Kidney (tissue), 14 donors: ENCODE data around the gene KCNB1. TPM values are rescaled to one million over a fixed set of nuclear protein-coding genes. Genes with fewer than 3 reads are reported as not detected.

Experiments
- DNase-seq, 5 donors: peaks; one replicate each; pipeline ENCODE4 v3.0.0-alpha.2; 2013 to 2020
- FAIRE-seq: peaks from 2 replicates; lab custom pipeline; 2012; peaks lifted over from hg19 to GRCh38; lab: Jason Lieb, UNC
- H3K27ac ChIP-seq, 2 donors: one replicate each; pipeline ENCODE4 v1.7.0; 2013; ENCODE audit warnings: low read depth in 2 of 2, low read length in 2 of 2, inconsistent platforms in 1 of 2
- H3K27me3 ChIP-seq: one replicate; pipeline ENCODE4 v1.7.1; 2013; ENCODE audit warnings: low read length, inconsistent platforms; ENCODE audit not compliant: control insufficient read depth, insufficient read depth
- H3K36me3 ChIP-seq, 3 donors: one replicate each; pipeline versions ENCODE4 v1.7.0 to v1.7.1; 2013; ENCODE audit warnings: low read length in 3 of 3, control low read depth in 1 of 3, inconsistent platforms in 1 of 3; ENCODE audit not compliant: insufficient read depth in 3 of 3, control insufficient read depth in 2 of 3
- H3K4me1 ChIP-seq, 3 donors: one replicate each; pipeline versions ENCODE4 v1.7.0 to v1.7.1; 2013; ENCODE audit warnings: low read length in 3 of 3, inconsistent platforms in 1 of 3, low read depth in 1 of 3; ENCODE audit not compliant: control insufficient read depth in 2 of 3, insufficient read depth in 2 of 3
- H3K4me3 ChIP-seq, 3 donors: one replicate each; pipeline versions ENCODE4 v1.7.0 to v1.8.1; 2013; ENCODE audit warnings: low read length in 3 of 3, control low read depth in 1 of 3, inconsistent platforms in 1 of 3
- H3K9ac ChIP-seq, 3 donors: one replicate each; pipeline versions ENCODE4 v1.7.0 to v1.7.1; 2013; ENCODE audit warnings: low read length in 3 of 3, control low read depth in 1 of 3, inconsistent platforms in 1 of 3
- H3K9me3 ChIP-seq, 3 donors: one replicate each; pipeline versions ENCODE4 v1.7.0 to v1.7.1; 2013; ENCODE audit warnings: low read length in 3 of 3, control low read depth in 1 of 3, inconsistent platforms in 1 of 3; ENCODE audit not compliant: control insufficient read depth in 2 of 3, insufficient read depth in 1 of 3
- intact Hi-C: fragments of 100-400 bp; cut with DNase I; formaldehyde crosslinking; loops from one replicate; pipeline ENCODE4 v1.11.1; 2022
- polyA plus RNA-seq: library from polyadenylated mRNA; stranded (reverse); fragments of 350-450 nt; fragmentation: Illumina TruSeq; extraction: RNeasy Lipid Tissue Mini Kit (QIAGEN cat#74804); gene quantifications from one replicate; pipeline ENCODE4 v1.2.3, GENCODE V29; 2014; ENCODE audit warnings: low read depth, low replicate concordance; ENCODE audit not compliant: insufficient read depth
- total RNA-seq: library from RNA; stranded (reverse); fragmentation: NEBNext Ultra II Directional; extraction: Animal tissue kit (Norgen Biotek cat#: 25700); gene quantifications from one replicate; pipeline ENCODE4 v1.2.1, GENCODE V29; 2021
- TF ChIP-seq, protein P1 (sequence below): IDR thresholded peaks from 3 replicates; pipeline ENCODE4 v1.5.1; 2012; ENCODE audit warnings: mild to moderate bottlenecking, moderate library complexity, borderline replicate concordance; ENCODE audit not compliant: insufficient read depth; ENCODE audit errors: extremely low read depth
- donor health status: control.
- donor health status: control.
- donor health status: control.
- donor health status: control.
- donor health status: control.
- donor health status: DM: yes; HTN: yes; CAD: no.
- donor health status: Normal renal cell carcinoma (clear cell type).

KCNB1 gene
- total and polyA plus RNA-seq, 2 donors from 2014 or later, result 0.26 to 1.2 TPM

DNA sequence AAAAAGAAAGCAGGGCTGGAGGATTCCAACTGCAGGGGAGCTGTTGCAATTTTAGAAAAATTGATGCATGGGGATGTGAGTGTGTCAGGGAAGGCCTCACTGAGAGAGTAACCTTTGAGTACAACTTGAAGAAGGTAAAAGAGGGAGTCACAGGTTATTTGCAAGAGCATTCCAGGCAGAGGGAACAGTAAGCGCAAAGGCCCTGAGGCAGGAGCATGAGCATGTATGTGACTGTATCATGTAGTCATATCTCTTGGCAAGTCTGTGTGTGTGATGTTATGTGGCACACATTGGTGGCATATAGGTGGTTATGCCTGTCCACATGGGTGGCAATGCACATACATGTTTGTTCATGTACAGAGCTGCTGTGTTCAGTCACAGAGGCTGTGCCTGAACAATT is 133.4 kb downstream of the KCNB1 start:
- Histone ChIP-seq H3K4me1 (no peaks in the 10 kb centered on the region), H3K27me3 (no peaks in the 10 kb centered on the region), H3K36me3 (no peaks in the 10 kb centered on the region), H3K9ac (no peak overlapping the region), H3K9me3 (no peaks in the 10 kb centered on the region), H3K4me3 (no peak overlapping the region), H3K27ac (no peak overlapping the region)
- intact Hi-C loops, result no loop called here
- TF ChIP-seq, protein P1, sequence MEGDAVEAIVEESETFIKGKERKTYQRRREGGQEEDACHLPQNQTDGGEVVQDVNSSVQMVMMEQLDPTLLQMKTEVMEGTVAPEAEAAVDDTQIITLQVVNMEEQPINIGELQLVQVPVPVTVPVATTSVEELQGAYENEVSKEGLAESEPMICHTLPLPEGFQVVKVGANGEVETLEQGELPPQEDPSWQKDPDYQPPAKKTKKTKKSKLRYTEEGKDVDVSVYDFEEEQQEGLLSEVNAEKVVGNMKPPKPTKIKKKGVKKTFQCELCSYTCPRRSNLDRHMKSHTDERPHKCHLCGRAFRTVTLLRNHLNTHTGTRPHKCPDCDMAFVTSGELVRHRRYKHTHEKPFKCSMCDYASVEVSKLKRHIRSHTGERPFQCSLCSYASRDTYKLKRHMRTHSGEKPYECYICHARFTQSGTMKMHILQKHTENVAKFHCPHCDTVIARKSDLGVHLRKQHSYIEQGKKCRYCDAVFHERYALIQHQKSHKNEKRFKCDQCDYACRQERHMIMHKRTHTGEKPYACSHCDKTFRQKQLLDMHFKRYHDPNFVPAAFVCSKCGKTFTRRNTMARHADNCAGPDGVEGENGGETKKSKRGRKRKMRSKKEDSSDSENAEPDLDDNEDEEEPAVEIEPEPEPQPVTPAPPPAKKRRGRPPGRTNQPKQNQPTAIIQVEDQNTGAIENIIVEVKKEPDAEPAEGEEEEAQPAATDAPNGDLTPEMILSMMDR, result no peak
- no peak for FAIRE-seq
- DNase-seq, result no peak

DNA sequence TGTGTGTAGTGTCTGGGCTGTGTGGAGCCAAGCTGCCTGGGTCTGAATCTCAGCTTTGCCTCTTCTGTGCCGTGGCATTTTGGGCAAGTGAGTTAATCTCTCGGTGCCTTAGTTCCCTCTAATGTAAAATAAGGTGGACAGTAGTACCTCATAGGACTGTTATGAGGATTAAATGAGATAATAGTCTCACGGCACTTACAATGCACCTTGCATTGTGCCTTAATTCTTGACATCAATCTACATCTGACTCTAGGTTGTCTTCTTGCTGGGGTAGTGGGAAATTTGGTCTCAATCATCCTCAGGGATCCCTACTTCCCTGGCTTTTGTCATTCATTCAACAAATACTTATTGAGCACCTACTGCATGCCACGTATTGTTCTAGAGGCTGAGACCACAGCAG is 133.9 kb downstream of the KCNB1 start:
- H3K4me3 ChIP-seq, result no peak overlapping the region
- no peak overlapping the region for H3K27ac ChIP-seq
- no peaks in the 10 kb centered on the region for H3K36me3 ChIP-seq
- no peaks in the 10 kb centered on the region for H3K4me1 ChIP-seq
- intact Hi-C loops, result no loop called here
- H3K9me3 ChIP-seq, result no peaks in the 10 kb centered on the region
- DNase-seq, result no peak
- H3K27me3 ChIP-seq, result peaks cover 3% of the 10 kb centered on the region
- no peak overlapping the region for H3K9ac ChIP-seq
- TF ChIP-seq, protein P1, result no peak
- no peak for FAIRE-seq

DNA sequence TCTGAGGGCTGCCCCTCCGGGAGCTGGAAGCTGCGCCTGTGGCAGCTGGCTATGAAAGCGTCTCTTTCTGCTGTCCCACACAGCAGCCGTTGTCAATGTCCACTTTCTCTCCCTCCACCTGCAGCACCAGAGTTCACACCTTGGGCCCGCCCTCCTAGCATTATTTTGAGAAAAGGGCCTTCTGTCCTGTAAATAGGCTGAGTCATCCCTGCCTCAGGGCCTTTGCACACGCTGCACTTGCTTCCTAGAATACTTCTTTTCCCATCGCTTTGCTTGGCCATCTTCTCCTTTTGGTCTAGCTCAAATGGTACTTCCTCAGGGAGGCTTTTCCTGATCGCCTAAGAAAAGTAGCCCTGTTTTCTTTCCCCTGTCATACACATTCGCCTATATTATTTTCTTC is 135.3 kb downstream of the KCNB1 start:
- TF ChIP-seq, protein P1, result no peak
- no peak for FAIRE-seq
- Histone ChIP-seq H3K27ac (no peak overlapping the region), H3K4me1 (no peaks in the 10 kb centered on the region), H3K36me3 (no peaks in the 10 kb centered on the region), H3K9ac (no peak overlapping the region), H3K4me3 (no peak overlapping the region), H3K9me3 (no peaks in the 10 kb centered on the region), H3K27me3 (peaks cover 3% of the 10 kb centered on the region)
- intact Hi-C loops, result no loop called here
- DNase-seq, result no peak

- FAIRE-seq (no peak), DNase-seq (no peak)
- H3K27me3 ChIP-seq, result peaks cover 3% of the 10 kb centered on the region
- TF ChIP-seq, protein P1, result no peak
- intact Hi-C loops, result no loop called here
- no peaks in the 10 kb centered on the region for H3K9me3 ChIP-seq
- no peaks in the 10 kb centered on the region for H3K4me1 ChIP-seq
- no peak overlapping the region for H3K9ac ChIP-seq
- H3K4me3 ChIP-seq, result no peak overlapping the region
- no peak overlapping the region for H3K27ac ChIP-seq
- no peaks in the 10 kb centered on the region for H3K36me3 ChIP-seq
These were observed 135.8 kb downstream of the KCNB1 start for GRCh38 chr20:49346682-49347081.
